Astrocyte (in vitro differentiated cells and primary cell): ENCODE data around the gene UST.

Source experiments
- EZH2 ChIP-seq: IDR thresholded peaks from 2 replicates; pipeline ENCODE4 v1.6.1; 2012; ENCODE audit warnings: mild to moderate bottlenecking, low read length, inconsistent platforms; ENCODE audit not compliant: insufficient read depth
- TF ChIP-seq, protein P1 (sequence below): IDR thresholded peaks from 2 replicates; pipeline ENCODE4 v1.5.1; 2011; ENCODE audit warnings: low read depth, mild to moderate bottlenecking, inconsistent platforms, low read length, moderate library complexity; ENCODE audit not compliant: insufficient read depth

DNA sequence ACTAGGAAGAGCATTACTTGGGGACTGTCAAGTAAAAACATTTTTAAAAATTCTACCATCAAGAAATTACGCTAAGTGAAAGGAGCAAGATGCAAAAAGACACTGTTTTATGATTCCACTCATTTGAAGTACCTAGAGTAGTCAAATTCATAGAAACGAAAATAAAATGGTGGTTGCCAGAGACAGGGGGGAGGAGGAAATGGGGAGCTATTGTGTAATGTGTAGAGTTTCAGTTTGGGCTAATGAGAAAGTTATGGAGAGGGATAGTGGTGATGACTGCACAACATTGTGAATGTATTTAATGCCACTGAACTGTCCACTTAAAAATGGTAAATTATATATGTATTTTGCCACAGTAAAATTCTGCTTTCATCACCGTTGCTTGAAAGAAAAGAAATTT is 83.8 kb downstream of the UST start:
- TF ChIP-seq, protein P1, sequence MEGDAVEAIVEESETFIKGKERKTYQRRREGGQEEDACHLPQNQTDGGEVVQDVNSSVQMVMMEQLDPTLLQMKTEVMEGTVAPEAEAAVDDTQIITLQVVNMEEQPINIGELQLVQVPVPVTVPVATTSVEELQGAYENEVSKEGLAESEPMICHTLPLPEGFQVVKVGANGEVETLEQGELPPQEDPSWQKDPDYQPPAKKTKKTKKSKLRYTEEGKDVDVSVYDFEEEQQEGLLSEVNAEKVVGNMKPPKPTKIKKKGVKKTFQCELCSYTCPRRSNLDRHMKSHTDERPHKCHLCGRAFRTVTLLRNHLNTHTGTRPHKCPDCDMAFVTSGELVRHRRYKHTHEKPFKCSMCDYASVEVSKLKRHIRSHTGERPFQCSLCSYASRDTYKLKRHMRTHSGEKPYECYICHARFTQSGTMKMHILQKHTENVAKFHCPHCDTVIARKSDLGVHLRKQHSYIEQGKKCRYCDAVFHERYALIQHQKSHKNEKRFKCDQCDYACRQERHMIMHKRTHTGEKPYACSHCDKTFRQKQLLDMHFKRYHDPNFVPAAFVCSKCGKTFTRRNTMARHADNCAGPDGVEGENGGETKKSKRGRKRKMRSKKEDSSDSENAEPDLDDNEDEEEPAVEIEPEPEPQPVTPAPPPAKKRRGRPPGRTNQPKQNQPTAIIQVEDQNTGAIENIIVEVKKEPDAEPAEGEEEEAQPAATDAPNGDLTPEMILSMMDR, result no peak
- TF ChIP-seq EZH2, result no peak
